ENCODE results near the gene SLC9A5.

The SLC9A5 gene

DNA sequence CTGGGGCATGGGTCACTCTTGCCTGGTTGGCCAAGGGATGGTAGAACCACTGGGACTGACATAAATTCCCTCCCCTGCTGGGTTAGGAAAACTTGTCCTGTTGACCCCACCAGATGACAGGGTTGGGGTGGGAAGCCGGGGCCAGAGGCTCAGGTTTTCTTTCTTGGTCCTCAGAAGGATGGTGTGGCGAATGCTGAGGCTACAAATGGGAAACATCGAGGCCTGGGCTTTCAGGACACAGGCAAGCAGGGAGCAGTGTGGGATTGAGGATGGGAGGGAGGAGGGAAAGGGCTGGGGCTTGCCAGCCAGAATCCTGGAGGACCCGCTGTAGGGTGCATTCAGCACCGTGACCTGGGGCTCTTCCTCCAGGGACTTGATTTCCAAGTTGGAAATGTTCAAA is 16.1 kb downstream of the SLC9A5 start:
- TF ChIP-seq MAX (IDR thresholded peaks at IDR 0.05; ENCODE audit: low read depth, low read length) (no peak), POLR2A (IDR thresholded peaks at IDR 0.05; ENCODE audit: extremely low read depth, insufficient read length) (no peak), CTCF (IDR thresholded peaks at IDR 0.05; ENCODE audit: low read depth, low read length) (no peak), MYC (IDR thresholded peaks at IDR 0.05; ENCODE audit: low read depth, low read length) (no peak)
- no peak for DNase-seq (ENCODE audit: low read depth)
- no peak overlapping the region for H3K4me3 ChIP-seq (ENCODE audit: low read depth, low read length)

- no peak overlapping the region for H3K4me3 ChIP-seq (ENCODE audit: low read depth, low read length)
These were observed 17.1 kb downstream of the SLC9A5 start for GRCh38 chr16:67265834-67266233.

GRCh38 chr16:67268136-67268579 is 19.4 kb downstream of the SLC9A5 start:
- no peak overlapping the region for H3K4me3 ChIP-seq (ENCODE audit: low read depth, low read length)
- no peak for TF ChIP-seq CTCF (IDR thresholded peaks at IDR 0.05; ENCODE audit: low read depth, low read length)
- TF ChIP-seq POLR2A (IDR thresholded peaks at IDR 0.05; ENCODE audit: extremely low read depth, insufficient read length), result no peak
- no peak for TF ChIP-seq MAX (IDR thresholded peaks at IDR 0.05; ENCODE audit: low read depth, low read length)
- TF ChIP-seq MYC (IDR thresholded peaks at IDR 0.05; ENCODE audit: low read depth, low read length), result no peak
- peak; percentile 55 for DNase-seq (ENCODE audit: low read depth)

More at GRCh38 chr16:67265834-67266233, 17.1 kb downstream of the SLC9A5 start:
- TF ChIP-seq CTCF (IDR thresholded peaks at IDR 0.05; ENCODE audit: low read depth, low read length) (no peak), MYC (IDR thresholded peaks at IDR 0.05; ENCODE audit: low read depth, low read length) (no peak), POLR2A (IDR thresholded peaks at IDR 0.05; ENCODE audit: extremely low read depth, insufficient read length) (no peak), MAX (IDR thresholded peaks at IDR 0.05; ENCODE audit: low read depth, low read length) (no peak)
- DNase-seq (ENCODE audit: low read depth), result no peak

DNA sequence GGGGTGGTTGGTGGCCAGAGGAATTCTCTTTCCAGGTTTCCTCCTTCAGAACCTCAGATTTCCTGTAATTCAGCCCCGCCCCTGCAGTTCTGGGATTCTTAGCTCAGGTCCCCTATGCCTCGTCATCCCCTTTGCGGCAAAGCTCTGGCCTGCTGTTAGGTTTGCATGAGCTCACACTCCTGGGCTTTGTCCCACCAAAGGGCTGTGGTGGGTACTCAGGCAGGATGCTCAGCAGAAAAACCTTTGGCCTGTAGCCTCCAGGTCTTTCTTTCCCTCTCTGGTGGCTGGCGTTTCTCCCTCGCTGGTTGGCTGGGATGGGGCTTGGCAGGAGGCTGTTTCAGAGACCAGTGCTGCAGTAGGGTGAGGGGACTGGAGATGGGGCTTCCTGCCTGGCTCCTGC is 21.0 kb downstream of the SLC9A5 start:
- H3K4me3 ChIP-seq (ENCODE audit: low read depth, low read length), result no peak overlapping the region
- no peak for TF ChIP-seq CTCF (IDR thresholded peaks at IDR 0.05; ENCODE audit: low read depth, low read length)
- DNase-seq (ENCODE audit: low read depth), result no peak

GRCh38 chr16:67270931-67271338 is 22.2 kb downstream of the SLC9A5 start:
- H3K4me3 ChIP-seq (ENCODE audit: low read depth, low read length), result no peak overlapping the region
- TF ChIP-seq POLR2A (IDR thresholded peaks at IDR 0.05; ENCODE audit: extremely low read depth, insufficient read length) (no peak), MAX (IDR thresholded peaks at IDR 0.05; ENCODE audit: low read depth, low read length) (no peak), CTCF (IDR thresholded peaks at IDR 0.05; ENCODE audit: low read depth, low read length) (no peak), MYC (IDR thresholded peaks at IDR 0.05; ENCODE audit: low read depth, low read length) (no peak)
- DNase-seq (ENCODE audit: low read depth), result no peak

GRCh38 chr16:67271446-67271845 is 22.7 kb downstream of the SLC9A5 start:
- no peak for TF ChIP-seq MYC (IDR thresholded peaks at IDR 0.05; ENCODE audit: low read depth, low read length)
- TF ChIP-seq POLR2A (IDR thresholded peaks at IDR 0.05; ENCODE audit: extremely low read depth, insufficient read length), result no peak
- TF ChIP-seq CTCF (IDR thresholded peaks at IDR 0.05; ENCODE audit: low read depth, low read length), result no peak
- no peak for TF ChIP-seq MAX (IDR thresholded peaks at IDR 0.05; ENCODE audit: low read depth, low read length)

More at GRCh38 chr16:67271446-67271845, 22.7 kb downstream of the SLC9A5 start:
- no peak for DNase-seq (ENCODE audit: low read depth)
- no peak overlapping the region for H3K4me3 ChIP-seq (ENCODE audit: low read depth, low read length)

Data from NB4 (cell line).